NCI-H748 (cell line): ENCODE results near the gene LYG2.
"Not testable (repeated sequence)": the region's sequence is repeated elsewhere in the genome, so short reads cannot be mapped to it uniquely, and the experiment has no call there.

Experiments
- DNase-seq: peaks from one replicate; lab custom pipeline; 2025; ENCODE audit not compliant: unreplicated experiment; lab: John Stamatoyannopoulos, UW

The LYG2 gene

GRCh38 chr2:99255491-99256318, at the start of gene LYG2:
TSS of gene LYG2 (minus strand) at chr2:99255666. CDS start at chr2:99254260, 1,406 bp downstream.
- DNase-seq = no peak

GRCh38 chr2:99301097-99301496, 45.6 kb upstream of the LYG2 start, which contains the start of gene LYG1:
TSS of gene LYG1 (minus strand) at chr2:99301197. CDS start at chr2:99295670, 5,527 bp downstream.
- not testable (repeated sequence) for DNase-seq

- no peak for DNase-seq
These were observed 44.1 kb upstream of the LYG2 start for GRCh38 chr2:99299580-99299979.

GRCh38 chr2:99297994-99298393, 42.5 kb upstream of the LYG2 start:
- DNase-seq = no peak

- DNase-seq = no peak
These were observed 30.1 kb upstream of the LYG2 start for GRCh38 chr2:99285526-99285925.

- no peak for DNase-seq
These were observed 24.7 kb upstream of the LYG2 start for GRCh38 chr2:99279969-99280695.

- no peak for DNase-seq
These were observed 23.4 kb upstream of the LYG2 start for GRCh38 chr2:99278793-99279291.

GRCh38 chr2:99278195-99278765, 22.8 kb upstream of the LYG2 start:
- DNase-seq = not testable (repeated sequence)

GRCh38 chr2:99275882-99276281, 20.4 kb upstream of the LYG2 start:
- no peak for DNase-seq

- no peak for DNase-seq
These were observed 5.8 kb upstream of the LYG2 start for GRCh38 chr2:99261242-99261641.

- DNase-seq = no peak
These were observed 4.7 kb upstream of the LYG2 start for GRCh38 chr2:99260184-99260583.

GRCh38 chr2:99259465-99259864, 4.0 kb upstream of the LYG2 start:
- DNase-seq = no peak

- no peak for DNase-seq
These were observed 1.2 kb upstream of the LYG2 start for GRCh38 chr2:99256677-99257076.

GRCh38 chr2:99249951-99250350, 5.5 kb downstream of the LYG2 start:
- DNase-seq = no peak

GRCh38 chr2:99242151-99242550, 13.3 kb downstream of the LYG2 start:
- no peak for DNase-seq

- no peak for DNase-seq
These were observed 15.0 kb downstream of the LYG2 start for GRCh38 chr2:99240431-99240830.

GRCh38 chr2:99238599-99238998, 16.9 kb downstream of the LYG2 start:
- DNase-seq = no peak

GRCh38 chr2:99233177-99233576, 22.3 kb downstream of the LYG2 start:
- DNase-seq = not testable (repeated sequence)

- DNase-seq = no peak
These were observed 37.5 kb downstream of the LYG2 start for GRCh38 chr2:99217929-99218501.

- no peak for DNase-seq
These were observed 39.4 kb downstream of the LYG2 start for GRCh38 chr2:99216096-99216495.

GRCh38 chr2:99205491-99205890, 50.0 kb downstream of the LYG2 start:
- DNase-seq = peak; percentile 28
